Stimulated activated CD4-positive, alpha-beta T cell treated with anti-CD3 and anti-CD28 coated beads, Interleukin-12 subunit alpha, Interleukin-12 subunit beta, amount 100 ng/mL, for 4 hours (primary cell): ENCODE data around the gene SLC15A5.

Experiments used
- DNase-seq: peaks from one replicate; pipeline ENCODE4 v3.0.0-alpha.2; 2020

Gene SLC15A5

DNA sequence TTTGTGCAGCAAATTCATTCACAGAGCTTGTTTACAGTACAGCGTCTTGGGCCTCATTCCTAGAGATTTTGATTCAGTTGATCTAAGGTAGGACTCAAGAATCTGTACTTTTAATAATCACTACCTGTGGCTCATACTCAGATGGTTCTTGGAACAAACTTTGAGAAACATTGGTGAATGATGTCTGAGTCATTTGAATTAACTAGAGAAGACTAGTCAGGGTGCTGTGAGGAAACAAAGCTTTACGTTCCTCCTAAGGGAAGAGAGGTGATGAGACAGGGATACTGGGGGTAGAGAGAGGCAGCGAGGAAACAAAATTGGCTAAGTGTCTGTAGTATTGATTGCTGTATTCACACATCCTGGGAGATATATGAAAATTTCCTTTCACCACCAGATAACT lies 109.4 kb downstream of the SLC15A5 start:
- no peak for DNase-seq

DNA sequence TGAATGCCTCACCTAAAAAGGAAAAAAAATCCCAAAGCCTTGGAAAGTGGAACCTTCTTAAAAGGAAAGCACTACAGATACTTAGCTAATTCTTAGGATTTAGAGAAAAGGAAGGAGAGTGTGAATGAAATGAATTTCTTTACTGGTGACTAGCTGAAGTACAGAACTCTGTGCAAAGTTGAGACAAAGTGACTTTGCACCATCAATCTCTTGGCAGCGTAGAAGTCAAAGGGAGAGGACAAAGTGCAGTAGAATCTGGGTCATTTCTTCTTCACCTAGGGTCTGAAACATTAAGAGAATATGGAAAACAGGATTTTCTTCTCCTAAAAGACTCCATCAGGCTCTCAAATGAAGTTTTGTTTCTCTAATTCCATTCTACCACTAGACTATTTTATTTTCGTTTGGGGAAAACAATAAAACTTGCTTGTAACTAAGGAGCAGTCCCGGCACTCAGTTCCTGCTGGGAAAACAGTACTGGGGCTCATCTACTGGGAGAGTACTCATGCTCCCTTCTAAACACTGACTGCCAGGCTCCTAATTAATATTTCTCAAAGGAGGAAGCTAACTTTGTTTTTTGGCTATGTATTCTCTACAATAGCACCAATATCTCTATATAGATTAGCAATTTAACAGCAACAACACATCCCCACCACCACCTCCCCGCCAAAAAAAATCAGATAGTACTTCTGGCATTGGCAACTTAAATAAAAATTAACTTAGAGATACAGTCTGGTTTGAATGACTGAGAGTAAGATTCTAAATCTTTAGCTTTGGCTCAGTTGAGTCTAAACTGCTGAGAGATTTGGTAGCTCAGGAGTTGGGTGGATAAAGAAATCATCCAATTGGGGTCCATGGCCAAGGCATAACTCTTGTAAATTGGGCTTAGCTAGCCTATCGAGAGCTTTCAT lies 110.7 kb downstream of the SLC15A5 start:
- DNase-seq = no peak

DNA sequence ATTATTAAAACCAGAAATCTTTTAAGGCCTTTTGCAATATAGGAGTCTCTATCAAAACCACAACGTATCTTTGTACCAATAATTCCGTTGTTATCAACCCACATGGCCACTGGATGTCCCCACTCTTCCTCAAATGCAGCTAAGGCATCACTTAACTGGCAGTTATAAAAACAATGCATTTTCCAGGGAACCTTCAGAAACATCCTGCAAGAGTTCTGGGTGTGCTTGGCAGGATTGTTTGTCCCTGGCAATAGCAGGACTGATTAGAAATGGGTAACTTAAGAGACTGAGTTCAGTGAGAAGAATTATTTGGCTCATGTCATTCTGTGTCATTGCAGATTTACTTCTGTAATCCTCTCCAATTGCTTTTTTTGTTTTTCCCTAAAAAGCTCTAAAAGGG lies 112.0 kb downstream of the SLC15A5 start:
- no peak for DNase-seq

DNA sequence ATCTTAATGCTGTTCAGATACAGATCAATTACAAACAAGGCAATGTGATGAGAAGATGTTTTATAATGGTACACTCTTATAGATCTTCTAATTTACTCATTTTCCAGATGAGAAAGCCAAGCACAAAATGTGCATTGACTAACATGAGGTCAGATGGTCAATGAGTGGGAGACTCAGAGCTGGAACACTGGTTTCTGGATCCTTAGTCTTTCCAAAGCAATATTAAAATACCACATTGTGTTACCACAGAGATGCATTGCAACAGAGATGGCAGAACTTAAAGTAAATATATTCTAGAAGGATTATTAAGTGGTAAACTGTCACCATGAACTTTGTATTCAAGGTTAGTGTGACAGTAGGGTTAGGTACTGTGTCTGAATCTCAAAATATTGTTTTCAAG lies 113.6 kb downstream of the SLC15A5 start:
- DNase-seq = no peak

DNA sequence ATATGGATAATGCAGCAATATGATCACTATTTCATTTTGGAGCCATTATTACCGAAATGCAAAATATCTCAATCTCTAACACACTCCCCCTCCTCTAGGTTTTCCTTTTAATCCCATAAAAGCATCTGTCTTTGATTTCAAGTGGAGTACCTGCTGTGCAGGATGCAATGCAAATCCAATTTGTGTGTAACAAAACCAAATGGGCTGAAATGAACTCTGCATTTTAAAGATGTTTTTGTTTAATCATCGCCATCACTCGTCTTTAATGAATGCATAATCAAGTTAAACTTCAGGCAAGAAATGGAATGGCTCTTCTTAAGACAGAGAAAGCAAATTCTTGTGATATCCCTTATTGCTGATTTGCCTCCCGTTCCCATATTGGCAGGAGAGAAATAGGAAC lies 114.3 kb downstream of the SLC15A5 start:
- no peak for DNase-seq

DNA sequence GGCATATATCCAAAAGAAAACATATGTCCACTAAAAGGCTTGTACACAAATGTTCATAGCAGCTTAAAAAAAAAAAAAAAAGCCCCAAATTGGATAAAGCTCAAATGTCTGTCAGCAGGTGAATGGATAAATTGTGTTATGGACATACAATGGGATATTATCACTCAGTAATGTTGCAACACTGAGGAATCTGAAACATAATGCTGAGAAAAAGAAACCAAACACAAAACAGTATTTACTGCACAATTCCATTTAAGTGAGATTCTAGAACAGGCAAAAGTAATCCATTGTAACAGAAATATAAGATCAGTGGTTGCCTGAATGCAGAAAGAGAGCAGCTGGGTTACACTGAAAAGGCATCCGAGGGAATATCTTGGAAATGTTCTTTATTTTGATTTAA lies 117.9 kb downstream of the SLC15A5 start:
- DNase-seq = no peak

DNA sequence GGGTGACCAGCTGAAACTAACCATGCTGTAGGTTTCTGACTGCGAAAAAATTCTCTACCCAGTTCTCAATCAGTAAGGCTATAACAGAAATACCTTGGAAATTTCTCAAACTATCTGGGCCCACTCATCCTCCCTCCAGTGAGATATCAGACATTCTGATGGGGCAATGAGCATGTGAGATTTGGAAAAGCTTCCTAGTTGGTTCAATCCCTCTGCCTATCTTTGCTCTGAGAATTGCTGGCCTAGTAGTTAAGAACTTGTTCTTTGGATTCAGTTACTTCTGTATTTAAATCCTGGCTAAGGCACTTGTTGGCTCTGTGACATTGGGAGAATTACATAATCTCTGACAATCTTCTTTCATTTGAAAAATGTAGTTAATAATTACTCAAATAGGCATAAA lies 119.4 kb downstream of the SLC15A5 start:
- DNase-seq = no peak

DNA sequence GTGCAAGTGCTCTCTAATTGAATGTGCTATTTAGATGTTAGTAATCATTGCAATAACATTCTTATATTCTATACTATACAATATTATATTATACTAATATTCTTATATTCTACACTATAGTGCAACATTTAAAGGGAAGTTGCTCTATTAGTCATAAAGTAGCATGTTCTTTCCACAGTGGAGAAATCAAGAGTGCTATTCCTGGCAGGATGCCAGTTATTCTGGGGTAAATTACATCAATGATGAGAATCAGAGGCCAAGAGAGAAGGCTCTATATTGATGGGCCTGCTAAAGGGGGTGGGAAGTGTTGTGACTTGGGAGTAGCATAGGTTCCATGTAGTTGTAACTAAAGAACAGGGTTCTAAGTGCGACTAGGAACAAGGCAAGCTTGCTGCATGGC lies 121.5 kb downstream of the SLC15A5 start:
- no peak for DNase-seq

DNA sequence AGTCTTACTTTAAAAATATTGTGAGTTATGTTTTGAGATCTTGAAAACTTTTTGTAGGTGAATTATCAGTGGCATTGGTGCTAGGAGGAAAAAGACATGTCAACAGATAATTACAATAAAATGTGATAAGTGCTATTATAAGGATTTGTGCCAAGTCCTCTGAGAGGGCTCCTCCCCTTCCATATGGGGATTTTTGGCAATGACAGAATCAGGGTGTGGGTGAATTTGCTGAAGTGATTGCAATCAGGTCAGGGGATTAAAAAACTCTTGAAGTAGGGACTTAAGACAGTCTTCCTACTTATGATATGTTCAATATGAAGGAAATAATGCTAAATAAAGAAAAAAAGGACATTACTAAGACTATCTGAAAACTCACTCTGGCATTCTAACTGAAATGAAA lies 122.5 kb downstream of the SLC15A5 start:
- no peak for DNase-seq

DNA sequence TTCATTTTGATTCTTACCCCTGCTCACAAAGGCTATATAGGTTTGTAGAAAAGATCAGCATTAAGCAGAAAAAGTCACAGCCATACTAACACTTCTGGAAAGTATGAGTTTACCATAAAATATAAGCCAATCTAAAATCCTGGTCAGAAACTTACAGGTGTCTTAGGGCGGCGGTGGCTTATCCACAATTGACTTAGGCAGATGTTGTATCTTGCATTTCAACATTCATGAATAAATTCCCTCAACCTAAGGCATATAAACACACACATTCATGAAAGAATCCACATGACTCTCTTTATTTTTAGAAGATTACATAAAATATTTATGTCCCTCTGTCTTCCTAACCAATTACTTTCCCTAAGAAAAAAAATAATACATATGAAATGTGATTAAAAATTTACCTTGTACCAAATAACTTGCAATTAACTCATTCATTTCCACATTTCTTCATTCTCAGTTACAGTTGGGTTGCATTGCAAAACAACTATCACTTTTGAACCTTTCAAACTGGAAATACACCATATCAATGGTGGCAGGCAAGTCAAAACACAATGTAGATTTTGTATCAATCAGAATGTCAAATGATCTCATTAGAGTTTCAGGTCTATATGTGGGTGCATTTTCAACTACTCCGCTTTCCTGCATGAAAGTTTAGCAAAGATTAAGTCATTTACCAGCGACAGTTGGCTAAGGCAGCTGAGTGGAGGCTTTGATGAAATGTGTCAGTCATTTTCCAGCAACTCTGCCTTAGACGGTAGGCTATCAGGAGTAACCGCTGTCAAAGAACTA lies 124.4 kb downstream of the SLC15A5 start:
- no peak for DNase-seq

DNA sequence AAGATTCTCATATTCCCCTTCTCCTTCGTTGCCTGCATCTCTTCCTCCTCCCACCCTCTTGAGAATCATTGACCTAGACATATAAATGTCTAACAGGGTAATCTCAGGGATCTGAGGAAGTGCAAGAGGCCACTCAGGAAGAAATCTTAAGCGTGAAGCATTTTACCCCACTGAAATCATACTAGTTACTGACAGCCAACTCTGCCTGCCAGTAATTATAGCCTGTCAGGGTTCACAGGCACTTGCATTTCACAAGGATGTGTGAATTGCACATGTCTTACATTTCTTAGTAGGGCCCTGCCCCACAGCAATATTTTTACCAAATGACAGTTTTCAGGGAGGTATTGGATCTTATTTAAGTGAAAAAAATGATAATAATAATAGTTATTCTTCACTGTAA lies 127.2 kb downstream of the SLC15A5 start:
- DNase-seq = no peak

DNA sequence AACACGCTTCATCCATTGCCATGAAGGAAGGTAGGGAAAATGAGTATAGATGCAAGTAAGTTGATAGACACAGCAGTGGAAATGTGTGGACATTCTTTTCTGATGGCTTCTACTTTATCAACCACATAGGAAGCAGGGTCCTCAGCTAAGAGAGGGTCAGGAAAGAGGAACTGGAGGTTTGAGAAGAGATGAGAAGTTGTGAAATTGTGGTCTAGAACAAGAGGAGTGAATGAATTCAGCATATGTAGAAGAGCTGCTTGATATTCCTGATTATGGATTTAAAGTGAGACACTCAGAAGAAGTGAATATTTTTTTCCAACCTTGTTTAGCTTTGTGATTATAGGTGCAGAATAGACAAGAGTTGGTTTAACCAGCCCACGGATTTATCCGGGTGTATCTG lies 128.5 kb downstream of the SLC15A5 start:
- no peak for DNase-seq
